K562 (cell line): Measurements from ENCODE around the gene HPN.

Source experiments
- CBX3 ChIP-seq, 2 experiments: IDR thresholded peaks; 1 replicate in 1 of 2; 2 replicates in 1 of 2; pipeline ENCODE4 v1.6.1; 2012; ENCODE audit warnings: inconsistent platforms in 2 of 2, low read length in 2 of 2, borderline replicate concordance in 1 of 2, control low read depth in 1 of 2
- TCF3 ChIP-seq: sonication (generic); formaldehyde crosslinking; IDR thresholded peaks from 2 replicates; pipeline ENCODE4 v1.4.0; 2020; ENCODE audit warnings: mild to moderate bottlenecking, missing genetic modification reagents
- U2AF1 ChIP-seq: fragments of 200-400 bp; formaldehyde crosslinking; optimal IDR thresholded peaks from 2 replicates; pipeline ENCODE3; 2017; ENCODE audit warnings: mild to moderate bottlenecking, low read depth, low read length, moderate library complexity
- TF ChIP-seq, protein P1 (sequence below): fragments of 450-650 bp; IDR thresholded peaks from 2 replicates; pipeline ENCODE4 v1.6.1; 2017; ENCODE audit warnings: antibody characterized with exemption, mild to moderate bottlenecking

DNA sequence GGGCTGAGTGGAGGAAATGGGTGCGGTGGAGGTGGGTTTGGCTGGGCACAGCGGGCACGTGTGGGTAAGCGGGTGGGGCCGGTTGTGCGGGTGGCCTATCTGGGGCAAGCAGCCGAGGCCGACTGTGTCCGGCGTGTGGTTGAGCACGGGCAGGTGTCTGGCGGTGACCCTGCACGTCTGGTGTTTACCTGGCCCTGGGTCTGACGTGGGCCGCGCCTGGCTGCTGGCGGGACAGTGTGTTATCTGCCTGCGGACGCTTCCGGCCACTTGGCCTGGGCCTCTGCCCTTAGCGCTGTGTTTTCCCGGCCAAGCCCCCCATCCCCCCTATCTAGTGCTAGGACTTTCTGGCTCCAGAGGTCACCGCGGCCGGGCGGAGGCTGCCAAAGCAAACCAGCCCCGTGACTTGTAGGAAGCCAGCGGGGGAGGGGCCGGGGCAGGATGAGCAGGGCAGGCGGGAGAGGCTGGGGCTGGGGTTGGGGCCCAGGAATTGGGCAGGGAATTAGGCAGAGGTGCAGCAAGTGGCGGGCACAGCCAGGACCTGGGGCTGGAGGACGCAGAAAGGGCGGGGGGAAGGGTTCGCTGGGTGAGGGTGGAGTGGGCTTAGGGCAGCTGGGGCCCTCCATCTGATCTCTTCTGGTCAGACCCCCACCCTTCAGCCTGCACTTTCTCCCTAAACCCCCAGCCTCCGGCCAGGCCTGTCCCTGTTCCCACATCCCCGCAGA is 534 bp upstream of the HPN start:
- TF ChIP-seq TCF3 (CRISPR knock-in tag) (peak; percentile 83), CBX3 (IDR thresholded peaks at IDR 0.05; ENCODE audit: borderline replicate concordance in 1 of 2, low read length in 2 of 2) (peak in 1 of 2 experiments; percentile 49; a peak in 1 of 3 replicates), U2AF1 (no peak)
- TF ChIP-seq, protein P1, sequence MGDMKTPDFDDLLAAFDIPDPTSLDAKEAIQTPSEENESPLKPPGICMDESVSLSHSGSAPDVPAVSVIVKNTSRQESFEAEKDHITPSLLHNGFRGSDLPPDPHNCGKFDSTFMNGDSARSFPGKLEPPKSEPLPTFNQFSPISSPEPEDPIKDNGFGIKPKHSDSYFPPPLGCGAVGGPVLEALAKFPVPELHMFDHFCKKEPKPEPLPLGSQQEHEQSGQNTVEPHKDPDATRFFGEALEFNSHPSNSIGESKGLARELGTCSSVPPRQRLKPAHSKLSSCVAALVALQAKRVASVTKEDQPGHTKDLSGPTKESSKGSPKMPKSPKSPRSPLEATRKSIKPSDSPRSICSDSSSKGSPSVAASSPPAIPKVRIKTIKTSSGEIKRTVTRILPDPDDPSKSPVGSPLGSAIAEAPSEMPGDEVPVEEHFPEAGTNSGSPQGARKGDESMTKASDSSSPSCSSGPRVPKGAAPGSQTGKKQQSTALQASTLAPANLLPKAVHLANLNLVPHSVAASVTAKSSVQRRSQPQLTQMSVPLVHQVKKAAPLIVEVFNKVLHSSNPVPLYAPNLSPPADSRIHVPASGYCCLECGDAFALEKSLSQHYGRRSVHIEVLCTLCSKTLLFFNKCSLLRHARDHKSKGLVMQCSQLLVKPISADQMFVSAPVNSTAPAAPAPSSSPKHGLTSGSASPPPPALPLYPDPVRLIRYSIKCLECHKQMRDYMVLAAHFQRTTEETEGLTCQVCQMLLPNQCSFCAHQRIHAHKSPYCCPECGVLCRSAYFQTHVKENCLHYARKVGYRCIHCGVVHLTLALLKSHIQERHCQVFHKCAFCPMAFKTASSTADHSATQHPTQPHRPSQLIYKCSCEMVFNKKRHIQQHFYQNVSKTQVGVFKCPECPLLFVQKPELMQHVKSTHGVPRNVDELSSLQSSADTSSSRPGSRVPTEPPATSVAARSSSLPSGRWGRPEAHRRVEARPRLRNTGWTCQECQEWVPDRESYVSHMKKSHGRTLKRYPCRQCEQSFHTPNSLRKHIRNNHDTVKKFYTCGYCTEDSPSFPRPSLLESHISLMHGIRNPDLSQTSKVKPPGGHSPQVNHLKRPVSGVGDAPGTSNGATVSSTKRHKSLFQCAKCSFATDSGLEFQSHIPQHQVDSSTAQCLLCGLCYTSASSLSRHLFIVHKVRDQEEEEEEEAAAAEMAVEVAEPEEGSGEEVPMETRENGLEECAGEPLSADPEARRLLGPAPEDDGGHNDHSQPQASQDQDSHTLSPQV: peak; percentile 87
